ENCODE measurements around the gene GPR12.

GPR12 gene

DNA sequence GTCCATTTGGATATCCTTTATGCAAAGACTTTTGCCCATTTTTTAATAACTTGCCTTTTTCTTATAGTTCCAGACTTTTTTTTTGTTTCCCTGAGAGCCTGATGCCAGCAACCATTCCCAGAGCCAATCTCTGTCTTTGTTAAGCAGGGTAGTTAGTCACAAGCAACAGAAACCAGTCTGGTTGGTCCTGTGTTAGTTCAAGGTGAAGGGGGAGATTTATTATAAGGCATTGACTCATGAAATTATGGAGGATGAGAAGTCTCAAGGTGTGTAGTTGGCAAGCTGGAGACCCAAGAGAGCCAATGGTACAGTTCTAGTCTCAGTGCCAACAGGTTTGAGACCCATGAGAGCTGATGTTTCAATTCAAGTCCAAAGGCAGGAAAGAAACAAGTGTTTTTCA is 33.0 kb downstream of the GPR12 start:
- TF ChIP-seq TAF1 (IDR thresholded peaks at IDR 0.05; ENCODE audit: borderline replicate concordance, insufficient read depth, low read length) (no peak), POLR2AphosphoS5 (IDR thresholded peaks at IDR 0.05; ENCODE audit: low read depth, low read length) (no peak), SIN3A (IDR thresholded peaks at IDR 0.05; ENCODE audit: borderline replicate concordance, insufficient read depth, low read length) (no peak), FOXP2 (optimal IDR thresholded peaks at IDR 0.05; ENCODE audit: borderline replicate concordance, extremely low read depth, extremely low read length, insufficient read depth) (no peak)
- TF ChIP-seq, protein P1, sequence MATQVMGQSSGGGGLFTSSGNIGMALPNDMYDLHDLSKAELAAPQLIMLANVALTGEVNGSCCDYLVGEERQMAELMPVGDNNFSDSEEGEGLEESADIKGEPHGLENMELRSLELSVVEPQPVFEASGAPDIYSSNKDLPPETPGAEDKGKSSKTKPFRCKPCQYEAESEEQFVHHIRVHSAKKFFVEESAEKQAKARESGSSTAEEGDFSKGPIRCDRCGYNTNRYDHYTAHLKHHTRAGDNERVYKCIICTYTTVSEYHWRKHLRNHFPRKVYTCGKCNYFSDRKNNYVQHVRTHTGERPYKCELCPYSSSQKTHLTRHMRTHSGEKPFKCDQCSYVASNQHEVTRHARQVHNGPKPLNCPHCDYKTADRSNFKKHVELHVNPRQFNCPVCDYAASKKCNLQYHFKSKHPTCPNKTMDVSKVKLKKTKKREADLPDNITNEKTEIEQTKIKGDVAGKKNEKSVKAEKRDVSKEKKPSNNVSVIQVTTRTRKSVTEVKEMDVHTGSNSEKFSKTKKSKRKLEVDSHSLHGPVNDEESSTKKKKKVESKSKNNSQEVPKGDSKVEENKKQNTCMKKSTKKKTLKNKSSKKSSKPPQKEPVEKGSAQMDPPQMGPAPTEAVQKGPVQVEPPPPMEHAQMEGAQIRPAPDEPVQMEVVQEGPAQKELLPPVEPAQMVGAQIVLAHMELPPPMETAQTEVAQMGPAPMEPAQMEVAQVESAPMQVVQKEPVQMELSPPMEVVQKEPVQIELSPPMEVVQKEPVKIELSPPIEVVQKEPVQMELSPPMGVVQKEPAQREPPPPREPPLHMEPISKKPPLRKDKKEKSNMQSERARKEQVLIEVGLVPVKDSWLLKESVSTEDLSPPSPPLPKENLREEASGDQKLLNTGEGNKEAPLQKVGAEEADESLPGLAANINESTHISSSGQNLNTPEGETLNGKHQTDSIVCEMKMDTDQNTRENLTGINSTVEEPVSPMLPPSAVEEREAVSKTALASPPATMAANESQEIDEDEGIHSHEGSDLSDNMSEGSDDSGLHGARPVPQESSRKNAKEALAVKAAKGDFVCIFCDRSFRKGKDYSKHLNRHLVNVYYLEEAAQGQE (IDR thresholded peaks at IDR 0.05; ENCODE audit: insufficient read depth in 1 of 2, low read depth in 2 of 2, low read length in 2 of 2) = no peak

DNA sequence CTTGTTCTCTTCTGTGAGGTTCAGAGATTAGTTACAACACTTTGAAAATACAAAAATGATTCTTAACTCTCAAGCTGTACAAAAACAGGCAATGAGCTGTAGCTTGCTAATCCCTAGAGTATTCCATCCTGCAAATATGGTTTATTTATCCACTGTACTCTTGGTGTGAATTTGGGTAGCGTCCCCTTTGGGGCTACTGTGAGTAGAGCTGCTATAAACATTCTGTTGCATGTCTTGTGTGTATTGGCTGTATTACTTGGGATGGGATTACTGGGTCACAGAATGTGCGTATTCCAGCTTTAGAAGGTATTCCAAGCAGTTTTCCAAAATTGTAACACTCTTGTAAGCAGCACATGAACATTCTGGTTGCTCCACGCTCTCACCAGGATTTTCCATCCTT is 33.5 kb downstream of the GPR12 start:
- TF ChIP-seq FOXP2 (optimal IDR thresholded peaks at IDR 0.05; ENCODE audit: borderline replicate concordance, extremely low read depth, extremely low read length, insufficient read depth) (no peak), SIN3A (IDR thresholded peaks at IDR 0.05; ENCODE audit: borderline replicate concordance, insufficient read depth, low read length) (no peak), TAF1 (IDR thresholded peaks at IDR 0.05; ENCODE audit: borderline replicate concordance, insufficient read depth, low read length) (no peak), POLR2AphosphoS5 (IDR thresholded peaks at IDR 0.05; ENCODE audit: low read depth, low read length) (no peak)
- TF ChIP-seq, protein P1 (IDR thresholded peaks at IDR 0.05; ENCODE audit: insufficient read depth in 1 of 2, low read depth in 2 of 2, low read length in 2 of 2) = no peak

DNA sequence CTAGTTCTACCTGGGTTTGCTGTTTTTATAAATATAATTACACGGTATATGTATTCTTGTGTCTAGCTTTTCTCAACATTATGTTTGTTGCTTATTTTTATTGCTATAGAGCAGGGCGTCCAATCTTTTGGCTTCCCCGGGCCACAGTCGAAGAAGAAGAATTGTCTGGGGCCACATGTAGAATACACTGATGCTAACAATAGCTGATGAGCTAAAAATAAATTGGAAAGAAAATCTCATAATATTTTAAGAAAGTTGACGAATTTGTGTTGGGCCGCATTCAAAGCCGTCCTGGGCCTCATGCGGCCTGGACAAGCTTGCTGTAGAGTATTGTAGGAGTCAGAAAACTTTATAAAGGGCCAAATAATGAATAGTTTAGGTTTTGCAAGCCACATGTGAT is 33.9 kb downstream of the GPR12 start:
- TF ChIP-seq, protein P1 (IDR thresholded peaks at IDR 0.05; ENCODE audit: insufficient read depth in 1 of 2, low read depth in 2 of 2, low read length in 2 of 2) = no peak
- TF ChIP-seq TAF1 (IDR thresholded peaks at IDR 0.05; ENCODE audit: borderline replicate concordance, insufficient read depth, low read length) (no peak), FOXP2 (optimal IDR thresholded peaks at IDR 0.05; ENCODE audit: borderline replicate concordance, extremely low read depth, extremely low read length, insufficient read depth) (no peak), POLR2AphosphoS5 (IDR thresholded peaks at IDR 0.05; ENCODE audit: low read depth, low read length) (no peak), SIN3A (IDR thresholded peaks at IDR 0.05; ENCODE audit: borderline replicate concordance, insufficient read depth, low read length) (no peak)

DNA sequence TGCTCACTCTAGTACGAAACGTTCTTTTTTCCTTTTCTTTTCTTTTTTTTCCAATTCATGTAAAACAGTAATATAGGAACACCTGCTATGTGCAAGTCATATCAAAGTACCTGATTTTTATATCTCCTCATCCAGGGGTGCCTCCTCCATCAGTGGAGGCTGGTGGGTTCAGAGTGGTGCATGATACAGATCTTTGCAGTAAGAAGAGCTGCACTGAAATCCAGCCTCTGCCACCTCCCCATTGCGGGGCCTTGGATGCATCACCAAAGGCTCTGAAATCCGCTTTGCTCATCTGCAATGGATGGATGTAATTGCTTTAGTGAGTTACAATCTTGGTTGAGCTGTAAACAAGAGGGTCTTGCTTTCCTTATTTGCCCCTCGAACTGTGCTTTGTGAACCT is 38.3 kb downstream of the GPR12 start:
- TF ChIP-seq FOXP2 (optimal IDR thresholded peaks at IDR 0.05; ENCODE audit: borderline replicate concordance, extremely low read depth, extremely low read length, insufficient read depth) (no peak), TAF1 (IDR thresholded peaks at IDR 0.05; ENCODE audit: borderline replicate concordance, insufficient read depth, low read length) (no peak), POLR2AphosphoS5 (IDR thresholded peaks at IDR 0.05; ENCODE audit: low read depth, low read length) (no peak), SIN3A (IDR thresholded peaks at IDR 0.05; ENCODE audit: borderline replicate concordance, insufficient read depth, low read length) (no peak)
- TF ChIP-seq, protein P1 (IDR thresholded peaks at IDR 0.05; ENCODE audit: insufficient read depth in 1 of 2, low read depth in 2 of 2, low read length in 2 of 2) = no peak

All from PFSK-1 (cell line).